Parathyroid adenoma (tissue), 2 donors: ENCODE results near the gene NRXN2.

ENCODE experiments used
- H2AFZ ChIP-seq: fragments of 300-600 bp; sonication (generic); one replicate; pipeline ENCODE4 v1.7.0; 2017; ENCODE audit warnings: antibody characterized with exemption, mild to moderate bottlenecking
- H3K27ac ChIP-seq: fragments of 300-600 bp; sonication (generic); one replicate; pipeline ENCODE4 v1.7.0; 2017
- H3K27me3 ChIP-seq: fragments of 300-600 bp; sonication (generic); one replicate; pipeline ENCODE4 v1.7.0; 2017; ENCODE audit warnings: low read length; ENCODE audit not compliant: control insufficient read depth, insufficient read depth
- H3K36me3 ChIP-seq: fragments of 300-600 bp; sonication (generic); one replicate; pipeline ENCODE4 v1.7.0; 2017; ENCODE audit warnings: low read length; ENCODE audit not compliant: control insufficient read depth, insufficient read depth
- H3K4me1 ChIP-seq: fragments of 300-600 bp; sonication (generic); one replicate; pipeline ENCODE4 v1.7.0; 2017; ENCODE audit warnings: control low read depth
- H3K4me2 ChIP-seq: fragments of 300-600 bp; sonication (generic); one replicate; pipeline ENCODE4 v1.7.0; 2017; ENCODE audit warnings: low read length
- H3K4me3 ChIP-seq: fragments of 300-600 bp; sonication (generic); one replicate; pipeline ENCODE4 v1.7.0; 2017; ENCODE audit warnings: low read depth, low read length
- H3K79me2 ChIP-seq: fragments of 300-600 bp; sonication (generic); one replicate; pipeline ENCODE4 v1.7.0; 2017; ENCODE audit warnings: control low read depth
- H3K9ac ChIP-seq: fragments of 300-600 bp; sonication (generic); one replicate; pipeline ENCODE4 v1.7.0; 2017; ENCODE audit warnings: mild to moderate bottlenecking
- H3K9me3 ChIP-seq: fragments of 300-600 bp; sonication (generic); one replicate; pipeline ENCODE4 v1.7.0; 2017; ENCODE audit warnings: low read length; ENCODE audit not compliant: control insufficient read depth
- CTCF ChIP-seq: fragments of 300-600 bp; sonication (generic); IDR thresholded peaks from one replicate; pipeline ENCODE4 v1.7.0; 2017; ENCODE audit warnings: antibody characterized with exemption, mild to moderate bottlenecking
- donor health status: primary hyperparathyroidism.

Gene NRXN2

GRCh38 chr11:64742087-64742888, 19.3 kb upstream of the NRXN2 start:
- H3K36me3 ChIP-seq: no peaks in the 10 kb centered on the region
- H2AFZ ChIP-seq: peak overlapping the region; percentile 38
- H3K27ac ChIP-seq: no peak overlapping the region
- H3K9me3 ChIP-seq: no peaks in the 10 kb centered on the region
- no peak overlapping the region for H3K9ac ChIP-seq
- peak overlapping the region; percentile 52 for H3K4me3 ChIP-seq
- no peaks in the 10 kb centered on the region for H3K4me1 ChIP-seq
- no peaks in the 10 kb centered on the region for H3K79me2 ChIP-seq
- H3K27me3 ChIP-seq: no peaks in the 10 kb centered on the region
- TF ChIP-seq CTCF: no peak
- H3K4me2 ChIP-seq: peak overlapping the region; percentile 68

GRCh38 chr11:64741375-64742086, 18.5 kb upstream of the NRXN2 start:
- no peak overlapping the region for H3K27ac ChIP-seq
- TF ChIP-seq CTCF: no peak

GRCh38 chr11:64739871-64740270, 16.9 kb upstream of the NRXN2 start:
- H3K79me2 ChIP-seq: no peaks in the 10 kb centered on the region
- H3K27me3 ChIP-seq: no peaks in the 10 kb centered on the region
- no peak overlapping the region for H3K27ac ChIP-seq
- H3K9ac ChIP-seq: no peak overlapping the region
- H2AFZ ChIP-seq: no peak overlapping the region
- H3K9me3 ChIP-seq: no peaks in the 10 kb centered on the region
- H3K4me1 ChIP-seq: no peaks in the 10 kb centered on the region
- H3K4me2 ChIP-seq: no peak overlapping the region
- no peak overlapping the region for H3K4me3 ChIP-seq
- TF ChIP-seq CTCF: no peak
- H3K36me3 ChIP-seq: no peaks in the 10 kb centered on the region

More at GRCh38 chr11:64741375-64742086, 18.5 kb upstream of the NRXN2 start:
- Histone ChIP-seq H3K4me3 (no peak overlapping the region), H3K27me3 (no peaks in the 10 kb centered on the region), H3K9me3 (no peaks in the 10 kb centered on the region), H3K9ac (no peak overlapping the region), H3K4me2 (no peak overlapping the region), H3K79me2 (no peaks in the 10 kb centered on the region), H3K4me1 (no peaks in the 10 kb centered on the region), H2AFZ (no peak overlapping the region), H3K36me3 (no peaks in the 10 kb centered on the region)

GRCh38 chr11:64736654-64737053, 13.7 kb upstream of the NRXN2 start:
- H3K36me3 ChIP-seq: no peaks in the 10 kb centered on the region
- H2AFZ ChIP-seq: no peak overlapping the region

More at GRCh38 chr11:64736654-64737053, 13.7 kb upstream of the NRXN2 start:
- Histone ChIP-seq H3K4me1 (no peaks in the 10 kb centered on the region), H3K4me3 (no peak overlapping the region), H3K9ac (no peak overlapping the region), H3K4me2 (no peak overlapping the region), H3K79me2 (no peaks in the 10 kb centered on the region), H3K27me3 (no peaks in the 10 kb centered on the region), H3K9me3 (no peaks in the 10 kb centered on the region), H3K27ac (no peak overlapping the region)
- TF ChIP-seq CTCF: no peak
